ENCODE measurements around the gene JMY.

DNA sequence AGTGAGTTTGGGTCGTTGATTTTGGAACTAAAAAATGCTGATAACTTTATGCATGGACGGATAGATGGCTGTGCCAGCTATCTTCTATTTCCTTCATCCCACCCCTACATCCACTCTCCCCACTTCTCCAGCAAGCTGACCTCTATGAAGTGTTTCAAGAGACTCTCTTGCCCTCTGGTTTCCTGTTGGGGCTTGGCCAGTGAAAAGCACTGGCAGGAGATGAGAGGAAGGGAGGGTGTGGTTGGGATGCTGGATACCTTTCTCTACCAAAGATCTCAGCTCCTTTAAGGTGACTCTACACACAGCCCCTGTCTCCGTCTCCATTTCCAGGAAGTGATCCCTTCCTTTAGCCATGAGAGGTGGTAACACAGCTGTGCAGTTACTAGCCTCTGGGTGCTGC, 30.0 kb upstream of the JMY start:
- TF ChIP-seq, protein P1, sequence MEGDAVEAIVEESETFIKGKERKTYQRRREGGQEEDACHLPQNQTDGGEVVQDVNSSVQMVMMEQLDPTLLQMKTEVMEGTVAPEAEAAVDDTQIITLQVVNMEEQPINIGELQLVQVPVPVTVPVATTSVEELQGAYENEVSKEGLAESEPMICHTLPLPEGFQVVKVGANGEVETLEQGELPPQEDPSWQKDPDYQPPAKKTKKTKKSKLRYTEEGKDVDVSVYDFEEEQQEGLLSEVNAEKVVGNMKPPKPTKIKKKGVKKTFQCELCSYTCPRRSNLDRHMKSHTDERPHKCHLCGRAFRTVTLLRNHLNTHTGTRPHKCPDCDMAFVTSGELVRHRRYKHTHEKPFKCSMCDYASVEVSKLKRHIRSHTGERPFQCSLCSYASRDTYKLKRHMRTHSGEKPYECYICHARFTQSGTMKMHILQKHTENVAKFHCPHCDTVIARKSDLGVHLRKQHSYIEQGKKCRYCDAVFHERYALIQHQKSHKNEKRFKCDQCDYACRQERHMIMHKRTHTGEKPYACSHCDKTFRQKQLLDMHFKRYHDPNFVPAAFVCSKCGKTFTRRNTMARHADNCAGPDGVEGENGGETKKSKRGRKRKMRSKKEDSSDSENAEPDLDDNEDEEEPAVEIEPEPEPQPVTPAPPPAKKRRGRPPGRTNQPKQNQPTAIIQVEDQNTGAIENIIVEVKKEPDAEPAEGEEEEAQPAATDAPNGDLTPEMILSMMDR (IDR thresholded peaks at IDR 0.05): no peak
- no peak for TF ChIP-seq POLR2A (IDR thresholded peaks at IDR 0.05)

Measured in esophagus squamous epithelium (tissue), 4 donors.